ENCODE data around the gene BRINP3. TPM values are rescaled to one million over a fixed set of nuclear protein-coding genes. Genes with fewer than 3 reads are reported as not detected.

The BRINP3 gene
- total RNA-seq, 2 donors from 2014 or later: not detected

DNA sequence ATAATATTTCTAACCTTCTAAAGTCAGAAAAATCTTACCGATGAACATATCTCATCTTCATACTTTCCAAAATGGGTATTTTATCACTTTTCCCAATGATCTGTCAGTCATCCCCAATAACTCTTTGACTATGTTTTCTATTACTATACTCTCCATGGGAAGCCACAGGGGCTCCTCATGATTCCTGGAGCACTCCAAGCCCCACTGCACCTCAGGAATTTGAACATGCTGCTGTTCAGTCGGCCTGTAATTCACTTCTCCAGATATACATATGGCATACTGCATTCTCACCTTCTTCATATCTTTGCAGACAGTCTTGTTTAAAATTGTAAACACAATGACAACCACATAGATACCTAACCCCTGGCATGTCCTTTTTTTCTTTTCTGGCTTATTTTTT, 333.0 kb downstream of the BRINP3 start:
- Histone ChIP-seq H3K4me3 (ENCODE audit: low read length) (no peak overlapping the region), H3K9ac (ENCODE audit: extremely low read depth, low read length, poor library complexity, severe bottlenecking) (no peak overlapping the region), H3K4me1 (ENCODE audit: control insufficient read depth, insufficient read depth, low read length) (no peaks in the 10 kb centered on the region), H3K27me3 (ENCODE audit: control insufficient read depth, insufficient read depth, low read length, poor library complexity, severe bottlenecking) (no peaks in the 10 kb centered on the region), H3K27ac (ENCODE audit: low read depth, low read length) (no peak overlapping the region), H3K9me3 (ENCODE audit: control insufficient read depth, low read length) (no peaks in the 10 kb centered on the region), H3K36me3 (ENCODE audit: control insufficient read depth, insufficient read depth, low read length) (no peaks in the 10 kb centered on the region)
- no peaks in the 10 kb centered on the region for H3K4me1 Mint-ChIP-seq
- 86% methylated on average over 2 of the region's 2 CpGs; no CpG with 5 or more reads in 1 of the 2 experiments for WGBS, 2 experiments (ENCODE audit: insufficient coverage in 1 of 2, insufficient read length in 1 of 2)
- no peak for DNase-seq
- no peak overlapping the region for H3K4me3 Mint-ChIP-seq
- H3K36me3 Mint-ChIP-seq (ENCODE audit: low read depth): no peaks in the 10 kb centered on the region
- TF ChIP-seq, protein P1, sequence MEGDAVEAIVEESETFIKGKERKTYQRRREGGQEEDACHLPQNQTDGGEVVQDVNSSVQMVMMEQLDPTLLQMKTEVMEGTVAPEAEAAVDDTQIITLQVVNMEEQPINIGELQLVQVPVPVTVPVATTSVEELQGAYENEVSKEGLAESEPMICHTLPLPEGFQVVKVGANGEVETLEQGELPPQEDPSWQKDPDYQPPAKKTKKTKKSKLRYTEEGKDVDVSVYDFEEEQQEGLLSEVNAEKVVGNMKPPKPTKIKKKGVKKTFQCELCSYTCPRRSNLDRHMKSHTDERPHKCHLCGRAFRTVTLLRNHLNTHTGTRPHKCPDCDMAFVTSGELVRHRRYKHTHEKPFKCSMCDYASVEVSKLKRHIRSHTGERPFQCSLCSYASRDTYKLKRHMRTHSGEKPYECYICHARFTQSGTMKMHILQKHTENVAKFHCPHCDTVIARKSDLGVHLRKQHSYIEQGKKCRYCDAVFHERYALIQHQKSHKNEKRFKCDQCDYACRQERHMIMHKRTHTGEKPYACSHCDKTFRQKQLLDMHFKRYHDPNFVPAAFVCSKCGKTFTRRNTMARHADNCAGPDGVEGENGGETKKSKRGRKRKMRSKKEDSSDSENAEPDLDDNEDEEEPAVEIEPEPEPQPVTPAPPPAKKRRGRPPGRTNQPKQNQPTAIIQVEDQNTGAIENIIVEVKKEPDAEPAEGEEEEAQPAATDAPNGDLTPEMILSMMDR (conservative IDR thresholded peaks at IDR 0.05): no peak
- no peaks in the 10 kb centered on the region for H3K9me3 Mint-ChIP-seq
- no peaks in the 10 kb centered on the region for H3K27me3 Mint-ChIP-seq (ENCODE audit: insufficient read depth)
- H3K27ac Mint-ChIP-seq: no peak overlapping the region

DNA sequence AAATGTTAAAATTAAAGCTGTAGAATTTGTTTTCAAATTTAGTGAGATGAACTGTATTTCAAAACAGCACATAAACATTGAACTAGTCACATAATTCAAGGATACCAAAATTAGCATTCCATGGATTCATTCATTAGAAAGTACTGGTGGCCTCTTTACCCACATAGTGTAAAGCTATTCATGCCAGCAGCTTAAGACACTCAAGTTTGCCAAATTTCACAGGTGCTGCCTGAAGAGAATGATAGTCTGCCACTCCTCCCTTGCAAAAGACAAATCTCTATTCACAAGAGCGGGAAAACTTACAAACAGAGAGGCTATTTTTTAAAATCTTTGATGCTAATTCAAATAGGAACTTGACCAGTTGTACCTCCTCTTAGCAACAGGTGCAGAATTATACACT, 337.0 kb downstream of the BRINP3 start:
- H3K27me3 Mint-ChIP-seq (ENCODE audit: insufficient read depth): no peaks in the 10 kb centered on the region
- WGBS, 2 experiments (ENCODE audit: insufficient coverage in 1 of 2, insufficient read length in 1 of 2): 92% methylated on average over 1 of the region's 1 CpG; no CpG with 5 or more reads in 1 of the 2 experiments

DNA sequence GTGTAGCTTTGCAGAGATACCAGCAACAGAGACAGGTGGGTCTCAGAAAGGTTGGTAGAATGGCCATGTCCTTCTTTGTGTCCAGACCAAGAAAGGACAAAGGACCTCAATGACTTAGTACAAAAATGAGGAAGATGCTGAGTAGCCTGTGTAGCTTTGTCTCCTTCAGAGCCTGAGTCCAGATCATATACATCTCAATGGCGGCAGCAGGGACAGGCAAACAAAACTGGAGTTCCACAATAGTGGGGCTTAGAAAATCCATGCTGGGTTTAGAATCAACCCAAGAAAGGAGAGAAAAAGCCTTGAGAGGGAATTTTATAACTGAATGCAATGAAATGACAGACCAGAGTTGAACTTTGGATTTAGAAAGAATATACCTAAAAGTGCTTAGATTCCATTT, 339.0 kb downstream of the BRINP3 start:
- WGBS, 2 experiments (ENCODE audit: insufficient coverage in 1 of 2, insufficient read length in 1 of 2): 96 to 100% methylated on average over 1 of the region's 1 CpG
- no peaks in the 10 kb centered on the region for H3K27me3 Mint-ChIP-seq (ENCODE audit: insufficient read depth)
- Histone ChIP-seq H3K4me3 (ENCODE audit: low read length) (no peak overlapping the region), H3K27me3 (ENCODE audit: control insufficient read depth, insufficient read depth, low read length, poor library complexity, severe bottlenecking) (no peaks in the 10 kb centered on the region), H3K36me3 (ENCODE audit: control insufficient read depth, insufficient read depth, low read length) (no peaks in the 10 kb centered on the region), H3K9me3 (ENCODE audit: control insufficient read depth, low read length) (no peaks in the 10 kb centered on the region), H3K4me1 (ENCODE audit: control insufficient read depth, insufficient read depth, low read length) (no peaks in the 10 kb centered on the region), H3K9ac (ENCODE audit: extremely low read depth, low read length, poor library complexity, severe bottlenecking) (no peak overlapping the region), H3K27ac (ENCODE audit: low read depth, low read length) (no peak overlapping the region)
- no peaks in the 10 kb centered on the region for H3K9me3 Mint-ChIP-seq
- no peaks in the 10 kb centered on the region for H3K4me1 Mint-ChIP-seq
- no peak for DNase-seq
- no peak overlapping the region for H3K27ac Mint-ChIP-seq
- H3K4me3 Mint-ChIP-seq: no peak overlapping the region
- TF ChIP-seq, protein P1 (conservative IDR thresholded peaks at IDR 0.05): no peak
- H3K36me3 Mint-ChIP-seq (ENCODE audit: low read depth): no peaks in the 10 kb centered on the region

More for the DNA sequence above, 337.0 kb downstream of the BRINP3 start:
- Mint-ChIP-seq H3K27ac (no peak overlapping the region), H3K9me3 (no peaks in the 10 kb centered on the region), H3K36me3 (ENCODE audit: low read depth) (no peaks in the 10 kb centered on the region), H3K4me1 (no peaks in the 10 kb centered on the region), H3K4me3 (no peak overlapping the region)
- H3K9me3 ChIP-seq (ENCODE audit: control insufficient read depth, low read length): no peaks in the 10 kb centered on the region
- H3K4me1 ChIP-seq (ENCODE audit: control insufficient read depth, insufficient read depth, low read length): no peaks in the 10 kb centered on the region
- TF ChIP-seq, protein P1 (conservative IDR thresholded peaks at IDR 0.05): no peak
- no peaks in the 10 kb centered on the region for H3K36me3 ChIP-seq (ENCODE audit: control insufficient read depth, insufficient read depth, low read length)
- no peak overlapping the region for H3K27ac ChIP-seq (ENCODE audit: low read depth, low read length)
- H3K9ac ChIP-seq (ENCODE audit: extremely low read depth, low read length, poor library complexity, severe bottlenecking): no peak overlapping the region
- H3K27me3 ChIP-seq (ENCODE audit: control insufficient read depth, insufficient read depth, low read length, poor library complexity, severe bottlenecking): no peaks in the 10 kb centered on the region
- DNase-seq: no peak
- H3K4me3 ChIP-seq (ENCODE audit: low read length): no peak overlapping the region
